Hepatic stellate cell (primary cell): ENCODE measurements around the gene EPB41L4A.

Experiments used
- DNase-seq: peaks from one replicate; pipeline ENCODE4 v3.0.0; 2011; ENCODE audit warnings: low spot score

EPB41L4A gene

DNA sequence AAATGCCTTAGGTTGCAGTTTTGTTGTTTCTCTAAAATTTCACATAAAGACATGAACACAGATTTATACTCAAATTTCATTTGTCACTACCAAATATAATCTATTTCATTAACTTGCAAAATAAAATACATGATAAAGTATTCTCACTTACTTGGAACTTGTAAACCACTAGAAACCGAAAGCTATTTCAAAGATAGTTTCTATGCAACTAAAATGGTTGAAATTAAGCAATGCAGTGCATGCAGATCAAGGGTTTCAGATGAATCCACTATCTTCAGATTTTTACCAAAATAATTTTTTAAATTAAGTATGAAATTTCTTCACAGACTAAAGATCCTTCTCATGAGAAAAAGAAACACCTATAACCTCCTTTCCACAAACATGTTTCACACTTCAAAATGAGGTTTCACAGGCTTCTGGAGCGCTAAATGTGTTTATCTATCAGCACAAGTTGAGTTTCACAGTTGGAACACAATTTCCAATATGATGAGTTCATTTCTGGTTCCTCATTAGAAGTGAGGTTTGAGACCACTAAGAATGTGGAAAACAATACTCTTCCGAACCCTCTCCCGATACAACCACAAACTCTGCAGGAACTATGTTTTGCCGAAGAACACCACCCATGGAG is 63.9 kb downstream of the EPB41L4A start:
- DNase-seq: no peak

- no peak for DNase-seq
These were observed 65.4 kb downstream of the EPB41L4A start for GRCh38 chr5:112353678-112354077.

DNA sequence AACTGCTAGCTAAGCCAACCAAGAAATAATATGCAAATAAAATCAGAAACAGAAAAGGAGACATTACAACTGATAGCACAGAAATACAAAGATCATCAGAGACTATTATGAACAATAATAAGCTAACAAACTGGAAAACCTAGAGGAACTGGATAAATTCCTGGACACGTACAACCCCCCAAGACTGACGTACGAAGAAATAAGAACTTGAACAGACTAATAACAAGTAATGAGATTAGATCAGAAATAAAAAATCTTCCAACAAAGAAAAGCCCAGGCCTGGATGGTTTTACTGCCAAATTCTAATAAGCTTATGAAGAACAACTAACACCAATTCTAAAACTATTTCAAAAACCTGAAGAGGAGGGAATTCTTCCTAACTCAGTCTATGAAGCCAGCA is 67.9 kb downstream of the EPB41L4A start:
- DNase-seq: no peak

- DNase-seq: no peak
These were observed 68.5 kb downstream of the EPB41L4A start for GRCh38 chr5:112350626-112351025.

DNA sequence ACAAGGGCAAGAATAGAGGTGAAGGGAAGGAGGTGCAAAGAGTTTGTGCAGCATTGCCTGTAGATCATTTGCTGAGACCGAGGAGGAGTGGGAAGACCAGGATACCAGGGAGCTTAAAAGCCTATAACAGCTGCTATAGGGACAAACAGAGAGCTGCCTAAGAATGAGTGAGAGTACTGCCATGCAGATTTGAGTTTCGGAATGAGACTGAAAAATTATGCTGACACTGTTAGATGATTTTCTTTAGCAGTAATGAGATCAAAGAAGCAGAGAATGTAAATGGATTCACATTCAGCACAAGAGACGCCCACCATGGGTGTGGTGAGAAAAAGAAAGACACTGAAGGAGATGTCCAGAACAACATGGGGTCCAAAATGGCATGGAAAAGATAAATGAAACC is 69.7 kb downstream of the EPB41L4A start:
- no peak for DNase-seq

DNA sequence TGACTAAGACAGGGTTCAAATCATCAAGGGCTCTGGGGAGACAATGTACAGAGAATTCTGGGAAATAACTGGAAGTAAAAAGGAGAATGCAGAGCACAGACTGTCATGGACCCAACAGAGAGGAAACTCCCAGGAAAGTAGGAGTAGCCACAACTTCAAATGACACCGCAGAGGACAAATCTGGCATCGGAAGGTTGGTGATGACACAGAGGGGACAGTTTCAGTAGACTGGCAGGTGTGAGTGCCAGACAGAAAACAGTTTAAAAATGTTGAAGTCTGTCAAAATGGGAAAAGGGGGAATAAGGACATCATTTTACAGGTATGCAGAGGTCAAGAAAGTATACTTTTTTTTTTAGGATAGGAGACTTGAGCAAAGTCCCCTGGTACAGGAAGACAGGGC is 70.2 kb downstream of the EPB41L4A start:
- DNase-seq: no peak

DNA sequence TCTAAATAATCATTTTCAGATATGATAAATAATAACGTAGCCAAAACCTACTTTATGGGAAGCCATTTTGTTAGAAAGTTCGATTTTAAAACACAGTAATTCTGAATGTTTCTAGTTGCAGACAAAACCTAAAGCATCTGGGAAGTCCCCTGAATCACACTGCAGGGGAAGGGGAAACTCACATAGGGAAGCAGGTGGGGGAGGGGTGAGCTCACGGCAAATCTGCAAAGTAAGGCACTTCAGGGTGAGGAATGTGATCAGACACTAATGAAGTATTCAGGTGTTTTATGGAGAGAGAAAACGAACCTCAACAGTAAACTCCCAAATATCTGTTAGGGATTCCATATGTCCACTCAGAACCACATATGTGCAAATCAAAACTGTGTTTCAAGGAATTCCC is 70.7 kb downstream of the EPB41L4A start:
- no peak for DNase-seq

DNA sequence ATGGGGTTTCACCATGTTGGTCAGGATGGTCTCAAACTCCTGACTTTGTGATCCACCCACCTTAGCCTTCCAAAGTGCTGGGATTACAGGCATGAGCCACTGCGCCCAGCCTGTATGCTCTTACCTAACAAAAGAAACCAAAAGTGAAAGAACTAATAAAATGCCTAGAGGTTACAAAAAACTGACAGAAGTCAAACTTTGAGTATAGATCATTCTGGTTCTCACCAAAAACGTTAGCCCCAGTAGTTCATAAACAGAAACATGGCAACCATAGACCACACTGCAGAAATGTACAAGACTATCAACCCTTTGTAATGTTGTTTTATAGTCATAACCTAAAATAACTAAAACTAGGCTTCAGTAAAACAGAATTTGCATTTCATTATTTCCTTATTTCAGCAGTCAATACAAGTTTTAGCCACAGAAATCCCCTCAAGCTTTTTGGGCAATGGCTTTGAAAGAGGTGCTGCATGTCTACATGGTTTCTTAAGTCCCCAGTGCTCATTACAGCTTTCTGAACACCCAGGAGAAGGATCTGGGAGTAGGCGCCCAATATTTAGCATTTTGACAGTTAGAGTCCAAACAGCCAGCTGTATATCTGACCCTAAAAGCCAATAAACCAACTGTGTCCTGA is 72.5 kb downstream of the EPB41L4A start:
- DNase-seq: no peak

GRCh38 chr5:112344540-112344939 is 74.5 kb downstream of the EPB41L4A start:
- no peak for DNase-seq

- no peak for DNase-seq
These were observed 76.7 kb downstream of the EPB41L4A start for GRCh38 chr5:112342389-112342788.

DNA sequence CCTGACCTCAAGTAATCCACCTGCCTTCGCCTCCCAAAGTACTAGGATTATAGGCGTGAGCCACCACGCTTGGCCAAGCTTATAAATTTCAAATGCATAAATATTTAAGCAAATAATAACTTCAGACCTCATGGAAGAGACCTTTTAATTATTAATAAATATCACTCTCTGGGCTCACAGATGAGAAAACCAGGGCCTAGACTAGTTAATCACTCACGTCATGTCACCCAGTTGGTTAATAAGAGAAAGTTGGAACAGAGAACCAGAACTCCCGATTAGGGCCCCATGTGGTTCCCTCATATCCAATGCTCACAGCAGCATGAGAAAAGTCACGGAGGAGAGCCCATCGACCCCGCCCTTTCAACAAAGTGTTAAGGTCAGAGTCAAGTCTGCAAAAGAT is 79.3 kb downstream of the EPB41L4A start:
- DNase-seq: no peak

GRCh38 chr5:112338681-112339337 is 80.3 kb downstream of the EPB41L4A start:
- no peak for DNase-seq

- DNase-seq: no peak
These were observed 85.7 kb downstream of the EPB41L4A start for GRCh38 chr5:112333331-112333781.

GRCh38 chr5:112331892-112332291 is 87.2 kb downstream of the EPB41L4A start:
- DNase-seq: no peak

DNA sequence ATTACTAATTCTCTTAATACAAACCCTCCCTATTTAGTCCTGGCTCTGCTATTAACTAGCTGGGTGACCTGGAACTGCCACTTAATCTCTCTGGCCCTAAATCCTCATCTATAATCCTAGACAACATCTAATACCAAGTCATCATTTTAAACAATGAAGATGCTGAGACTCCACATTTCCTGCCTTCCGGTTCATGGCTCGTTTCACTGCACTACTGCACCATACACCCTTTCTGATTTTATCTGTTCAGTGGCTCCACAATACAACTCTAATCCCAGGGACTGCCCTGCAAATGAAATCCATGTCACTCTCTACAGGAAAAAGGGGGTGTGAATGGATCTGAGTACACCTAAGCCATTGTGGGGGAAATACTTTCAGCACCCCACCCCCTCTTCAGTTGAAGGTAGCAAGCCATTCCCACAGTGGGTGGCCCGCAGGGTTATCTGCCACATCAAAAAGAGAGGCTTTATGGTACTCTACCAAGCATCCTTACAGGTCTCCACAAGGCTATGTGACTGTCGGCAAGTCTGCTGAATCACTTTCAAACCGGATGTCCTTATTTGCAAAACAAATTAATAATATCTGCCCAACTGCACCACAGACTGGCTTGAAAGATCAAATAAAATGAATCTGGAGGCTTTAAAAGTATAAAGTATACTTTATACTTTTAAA is 89.5 kb downstream of the EPB41L4A start:
- DNase-seq: no peak

GRCh38 chr5:112323166-112323565 is 95.9 kb downstream of the EPB41L4A start:
- no peak for DNase-seq

- DNase-seq: no peak
These were observed 98.7 kb downstream of the EPB41L4A start for GRCh38 chr5:112320408-112320807.

GRCh38 chr5:112318346-112318745 is 100.7 kb downstream of the EPB41L4A start:
- DNase-seq: no peak

DNA sequence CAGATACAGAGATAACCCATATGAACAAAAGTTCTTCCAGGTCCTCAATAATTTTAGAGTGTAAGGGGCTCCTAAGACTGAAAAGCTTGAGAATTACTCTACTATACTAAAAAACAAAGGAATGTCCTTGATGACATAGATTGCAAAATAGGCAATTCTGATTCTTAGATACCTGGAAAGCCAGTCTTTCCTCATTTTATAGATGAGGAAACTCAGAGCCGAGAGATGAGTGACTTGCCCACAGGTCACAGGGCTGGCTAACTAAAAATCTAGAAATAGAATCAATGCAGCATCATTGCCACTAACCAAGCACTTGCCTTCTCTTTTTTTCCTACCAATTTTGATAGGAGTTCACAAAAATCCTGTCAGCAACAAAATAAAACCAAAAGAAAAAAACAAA is 101.2 kb downstream of the EPB41L4A start:
- DNase-seq: no peak

DNA sequence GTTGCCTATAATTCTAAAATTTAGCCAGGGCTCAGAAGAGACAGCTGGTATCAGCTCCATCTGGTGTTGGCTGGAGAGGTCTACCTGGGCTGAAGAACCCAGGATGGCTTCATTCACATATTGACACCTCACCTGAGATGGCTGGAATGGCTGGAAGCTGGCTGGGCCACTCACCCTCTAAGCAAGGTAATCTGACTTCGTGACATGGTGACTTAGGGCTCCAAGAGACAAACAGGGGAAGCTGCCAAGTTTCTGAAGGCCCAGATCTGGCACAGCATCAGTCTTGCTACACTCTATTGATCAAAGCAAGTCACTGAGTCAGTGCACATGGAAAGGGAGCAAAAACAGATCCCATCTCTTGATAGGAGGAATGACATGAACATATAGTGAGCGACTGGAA is 102.3 kb downstream of the EPB41L4A start:
- DNase-seq: no peak

- DNase-seq: no peak
These were observed 103.1 kb downstream of the EPB41L4A start for GRCh38 chr5:112316006-112316405.

GRCh38 chr5:112312295-112313275 is 106.5 kb downstream of the EPB41L4A start:
- DNase-seq: no peak
